HG03097 (cell line): ENCODE measurements around the gene TMEM198.

Experiments
- ATAC-seq: cut with Tn5 transposase; IDR thresholded peaks from one replicate; pipeline ENCODE4 v1.9.1; 2021; ENCODE audit not compliant: unreplicated experiment, low FRiP score

Gene TMEM198

GRCh38 chr2:219508971-219509779, 34.7 kb upstream of the TMEM198 start:
- ATAC-seq: no peak

- ATAC-seq: no peak
Observed at GRCh38 chr2:219509780-219510511, 33.9 kb upstream of the TMEM198 start.

DNA sequence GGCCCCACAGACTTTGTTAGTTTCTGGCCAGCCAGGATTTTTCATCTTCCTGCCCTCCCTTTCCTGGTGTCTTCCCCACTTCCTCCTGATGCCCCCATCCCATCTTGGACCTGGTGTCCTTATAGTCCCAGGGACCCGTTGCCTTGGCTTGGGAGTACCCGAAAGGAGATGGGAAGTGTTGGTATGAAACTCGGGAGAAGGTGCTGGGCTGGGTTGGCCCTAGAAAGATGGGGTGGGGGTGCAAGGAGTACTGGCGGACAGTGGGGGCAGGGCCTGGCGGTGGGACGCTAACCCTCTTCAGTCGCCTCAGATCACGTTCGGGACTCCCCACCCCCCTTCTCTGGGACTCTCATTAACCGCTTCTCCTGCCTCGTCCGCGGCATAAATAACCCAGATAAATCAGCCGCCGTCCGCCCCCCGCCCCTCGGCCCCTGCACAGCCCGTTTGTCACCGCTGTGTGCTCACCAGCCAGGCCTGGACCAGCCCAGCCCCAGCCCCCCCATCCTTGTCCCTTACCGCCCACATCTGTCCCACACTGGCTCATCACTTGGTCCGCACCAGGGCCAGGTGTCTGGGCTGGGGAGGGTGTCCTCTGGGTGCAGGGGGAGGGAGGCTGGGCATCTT, 33.2 kb upstream of the TMEM198 start:
- no peak for ATAC-seq

DNA sequence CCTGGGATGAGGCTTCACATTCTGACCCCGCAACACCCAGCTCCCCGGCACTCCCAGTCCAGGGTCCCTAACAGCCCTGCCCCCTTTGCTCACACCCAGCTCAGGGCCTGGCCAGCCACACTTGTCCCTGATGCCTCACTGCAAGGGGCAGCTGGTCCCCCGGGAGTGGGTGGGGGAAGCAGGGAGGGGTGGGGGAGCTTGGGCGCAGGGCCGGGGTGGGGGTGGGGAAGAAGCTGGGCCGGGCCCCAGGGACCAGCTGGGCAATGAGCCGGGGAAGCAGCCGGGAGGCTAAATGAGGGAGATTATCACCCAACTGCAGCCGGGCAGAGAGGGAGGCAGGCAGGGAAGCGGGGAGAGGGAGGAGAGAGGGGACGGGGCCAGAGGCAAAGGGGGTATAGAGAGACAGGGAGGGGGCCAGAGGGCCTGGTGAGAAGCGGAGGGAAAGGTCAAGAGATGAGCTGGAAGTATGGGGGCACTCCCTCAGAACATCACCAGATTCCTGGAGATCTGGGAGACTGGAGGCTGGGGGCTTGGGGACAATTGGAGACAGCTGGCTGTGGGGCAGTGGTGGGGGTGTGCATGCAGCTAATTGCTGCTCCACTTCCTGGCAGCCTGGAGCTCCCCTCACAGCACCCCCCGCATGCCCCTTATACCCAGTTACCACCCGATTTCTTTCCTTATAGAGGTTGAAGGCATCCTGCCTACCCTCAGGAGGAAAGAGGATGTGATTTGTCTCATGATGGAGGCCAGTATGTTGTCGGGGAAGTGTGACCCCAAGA, 32.1 kb upstream of the TMEM198 start:
- ATAC-seq: no peak

DNA sequence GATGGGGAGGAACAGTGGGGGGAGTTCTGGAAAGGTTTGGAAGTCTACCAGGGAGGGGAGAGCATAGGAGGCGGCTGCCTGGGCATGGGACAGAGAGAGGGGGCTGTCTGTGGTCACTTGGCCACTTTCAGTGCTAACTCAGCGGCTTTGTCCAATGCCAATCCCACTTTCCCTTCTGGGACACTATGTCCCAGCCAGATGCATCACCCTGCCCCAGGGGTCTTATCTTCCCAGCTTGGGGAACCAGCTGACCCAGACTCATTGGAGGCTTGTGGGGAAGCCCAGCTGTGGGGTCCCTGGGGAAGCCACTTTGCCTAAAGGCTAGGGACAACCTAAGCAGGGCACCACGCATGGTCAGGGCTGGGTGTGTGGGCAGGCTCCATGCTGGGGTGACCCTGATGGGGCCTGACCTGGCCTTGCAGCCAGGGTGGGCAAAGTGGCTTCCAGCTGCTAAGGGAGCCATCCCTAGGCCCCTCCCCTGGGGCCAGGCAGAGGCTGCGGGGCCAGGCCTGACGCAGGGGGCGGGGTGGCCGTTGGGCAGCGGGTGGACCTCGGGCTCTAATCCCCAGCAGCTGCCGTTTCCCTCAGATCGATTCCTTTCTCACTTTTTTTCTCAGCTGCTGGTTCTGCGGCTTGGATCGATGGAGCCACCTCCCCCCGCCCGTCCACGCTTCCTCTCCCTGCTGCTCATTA, 31.2 kb upstream of the TMEM198 start:
- no peak for ATAC-seq

- ATAC-seq: no peak
Observed at GRCh38 chr2:219513787-219514186, 30.0 kb upstream of the TMEM198 start.

GRCh38 chr2:219514196-219514761, 29.5 kb upstream of the TMEM198 start, which contains the start of gene ASIC4:
Gene ASIC4, plus strand, starts transcription at chr2:219514482. Its CDS starts 243 bp downstream, at chr2:219514725.
- ATAC-seq: no peak

DNA sequence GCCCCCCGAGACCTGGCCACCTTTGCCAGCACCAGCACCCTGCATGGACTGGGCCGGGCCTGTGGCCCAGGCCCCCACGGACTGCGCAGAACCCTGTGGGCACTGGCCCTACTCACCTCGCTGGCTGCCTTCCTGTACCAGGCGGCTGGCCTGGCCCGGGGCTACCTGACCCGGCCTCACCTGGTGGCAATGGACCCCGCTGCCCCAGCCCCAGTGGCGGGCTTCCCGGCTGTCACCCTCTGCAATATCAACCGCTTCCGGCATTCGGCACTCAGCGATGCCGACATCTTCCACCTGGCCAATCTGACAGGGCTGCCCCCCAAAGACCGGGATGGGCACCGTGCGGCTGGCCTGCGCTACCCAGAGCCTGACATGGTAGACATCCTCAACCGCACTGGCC, 29.0 kb upstream of the TMEM198 start:
- ATAC-seq: no peak

DNA sequence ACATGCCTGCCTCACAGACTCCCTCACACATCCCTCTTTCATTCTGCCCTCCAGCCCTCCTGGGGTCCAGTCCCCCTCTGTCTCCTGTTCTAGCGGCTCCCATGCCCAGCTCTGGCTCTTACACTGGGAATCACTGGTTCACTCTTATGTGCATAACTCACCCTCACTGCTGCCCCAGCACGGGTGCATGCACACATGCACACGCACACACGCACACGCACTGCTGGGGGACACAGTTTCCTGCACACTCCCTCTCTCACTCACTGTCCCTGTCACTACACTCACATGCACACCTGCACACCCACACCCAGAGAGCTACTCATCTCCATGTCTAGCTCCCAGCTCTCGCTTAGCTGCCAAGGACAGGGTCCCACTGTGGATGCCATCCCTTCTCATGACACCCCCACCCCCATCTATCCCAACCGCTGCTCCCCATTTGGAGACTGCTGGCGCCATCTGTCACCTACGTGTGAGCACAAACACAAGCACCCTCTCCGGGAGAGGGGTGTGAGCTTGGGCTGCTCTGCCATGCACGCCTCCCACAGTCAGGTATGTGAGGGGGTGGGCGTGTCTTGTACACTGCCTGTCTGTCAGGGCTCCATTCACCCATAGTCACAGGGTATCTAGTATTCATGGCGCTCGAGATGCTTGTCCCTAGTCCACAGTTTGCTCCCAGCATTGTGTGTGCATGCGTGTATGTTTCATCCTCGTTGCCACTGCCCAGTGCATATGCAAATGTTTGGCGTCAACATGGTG, 27.8 kb upstream of the TMEM198 start:
- no peak for ATAC-seq

GRCh38 chr2:219516888-219517287, 26.9 kb upstream of the TMEM198 start:
- no peak for ATAC-seq

DNA sequence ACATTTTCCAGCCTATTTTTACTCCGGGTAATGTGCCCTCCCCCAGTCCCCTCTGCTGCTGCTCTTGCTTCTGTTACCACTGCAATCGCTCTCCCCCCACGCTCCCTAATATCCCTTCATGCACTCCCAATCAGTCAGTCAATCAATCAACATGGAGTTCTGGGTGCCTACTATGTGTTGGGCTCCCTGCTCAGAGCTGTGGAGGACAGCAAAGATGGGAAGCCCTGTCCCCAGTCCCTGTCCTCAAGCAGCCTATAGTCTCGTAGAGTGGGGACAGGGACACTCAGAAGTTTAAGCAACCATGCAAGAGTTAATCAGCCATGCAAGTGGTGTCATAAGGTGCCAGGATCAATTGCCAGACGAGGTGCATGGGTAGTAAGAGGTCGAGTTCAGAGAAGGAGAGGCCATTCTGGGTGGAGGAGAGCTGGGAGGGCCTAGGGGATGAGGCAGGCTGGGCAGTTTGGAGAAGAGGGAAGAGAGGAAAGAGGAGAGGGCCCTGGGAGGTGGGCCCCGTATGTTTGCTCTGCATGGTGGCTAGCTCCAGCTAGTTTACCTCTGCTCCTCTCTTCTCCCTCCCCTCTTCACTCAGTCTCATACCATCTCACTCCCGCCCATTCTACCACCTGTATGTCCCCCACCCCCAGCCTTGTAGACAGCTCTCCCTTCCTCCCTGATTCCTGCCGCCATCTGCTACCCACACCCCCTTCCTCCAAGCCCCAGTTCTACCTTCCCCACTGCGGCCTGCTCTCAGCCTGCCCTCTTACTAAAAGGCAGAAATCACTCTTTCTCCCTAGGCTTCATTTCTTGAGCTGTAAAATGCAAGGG, 25.7 kb upstream of the TMEM198 start:
- ATAC-seq: no peak

GRCh38 chr2:219519526-219519916, 24.3 kb upstream of the TMEM198 start:
- ATAC-seq: no peak

DNA sequence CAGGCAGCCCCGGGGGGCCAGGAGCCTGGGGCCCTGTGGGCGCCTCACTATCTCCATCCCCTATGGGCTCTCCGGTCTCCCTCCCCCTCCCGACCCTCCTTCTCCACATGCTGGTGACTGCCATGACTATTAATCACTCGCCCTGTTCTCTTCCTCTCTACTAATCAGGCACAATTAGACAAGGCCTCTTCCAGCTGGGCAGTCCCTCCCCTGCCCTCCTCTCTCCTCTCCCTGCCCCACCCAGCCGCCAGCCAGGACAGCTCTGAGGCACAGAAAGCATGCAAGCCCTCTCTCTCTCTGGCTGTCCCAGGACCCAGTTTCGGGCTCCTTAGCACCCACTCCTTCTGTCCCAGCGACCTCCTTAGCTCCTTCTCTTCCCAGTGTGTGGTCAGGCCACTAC, 23.7 kb upstream of the TMEM198 start:
- ATAC-seq: no peak

- ATAC-seq: no peak
Observed at GRCh38 chr2:219521066-219521880, 22.6 kb upstream of the TMEM198 start.

GRCh38 chr2:219522111-219523030, 21.5 kb upstream of the TMEM198 start:
- ATAC-seq: no peak

- ATAC-seq: no peak
Observed at GRCh38 chr2:219523031-219523671, 20.7 kb upstream of the TMEM198 start.
